ENCODE data around the gene KL. TPM values are rescaled to one million over a fixed set of nuclear protein-coding genes. Genes with fewer than 3 reads are reported as not detected.

Gene KL
- total RNA-seq, 1 experiment from 2014 or later: 0.28 TPM

DNA sequence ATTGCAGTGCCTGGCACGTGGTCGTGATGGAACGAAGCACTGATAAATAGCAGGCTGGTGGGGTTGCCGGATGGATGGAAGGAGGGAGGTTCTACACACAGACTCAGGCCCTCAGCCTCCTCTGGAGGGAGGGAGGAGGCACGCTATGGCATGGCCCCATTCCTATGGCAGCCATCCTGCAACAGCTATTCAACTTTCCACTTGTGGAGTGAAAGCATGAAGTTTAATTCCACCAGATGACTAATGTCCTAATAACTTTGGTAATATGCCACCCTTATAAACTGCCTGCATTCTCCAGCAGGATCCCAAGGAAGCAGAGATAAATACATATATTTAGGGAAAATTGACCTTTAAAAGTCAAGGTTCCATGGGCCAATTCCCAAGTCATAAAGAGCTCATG, 92.4 kb downstream of the KL start:
- Histone ChIP-seq H3K27ac (ENCODE audit: low read length) (no peak overlapping the region), H3K4me3 (ENCODE audit: low read depth in 2 of 2, low read length in 2 of 2) (no peak overlapping the region), H3K9me3 (ENCODE audit: control insufficient read depth, insufficient read depth, low read depth, low read length) (no peaks in the 10 kb centered on the region), H3K36me3 (ENCODE audit: control insufficient read depth, insufficient read depth, low read length) (no peaks in the 10 kb centered on the region), H3K27me3 (ENCODE audit: control insufficient read depth, insufficient read depth, low read length) (no peaks in the 10 kb centered on the region), H3K4me1 (ENCODE audit: control insufficient read depth, insufficient read depth, low read length) (no peaks in the 10 kb centered on the region)
- DNase-seq (ENCODE audit: low read depth, low spot score) (no peak), ATAC-seq (no peak)
- BruUV-seq (replicated peaks): no TSS peak
- CTCF ChIA-PET: no interaction called here
- in situ Hi-C loops (cut with HindIII; ENCODE audit: low pct_unique_long_range_greater_than_20kb, low sequenced_read_pairs): no loop called here
- TF ChIP-seq TCF7L2 (IDR thresholded peaks at IDR 0.05; ENCODE audit: low read depth, low read length) (no peak), POLR2AphosphoS5 (IDR thresholded peaks at IDR 0.05; ENCODE audit: low read depth, low read length) (no peak), SIN3A (IDR thresholded peaks at IDR 0.05; ENCODE audit: borderline replicate concordance, insufficient read depth, low read depth, low read length) (no peak)
- TF ChIP-seq, protein P1, sequence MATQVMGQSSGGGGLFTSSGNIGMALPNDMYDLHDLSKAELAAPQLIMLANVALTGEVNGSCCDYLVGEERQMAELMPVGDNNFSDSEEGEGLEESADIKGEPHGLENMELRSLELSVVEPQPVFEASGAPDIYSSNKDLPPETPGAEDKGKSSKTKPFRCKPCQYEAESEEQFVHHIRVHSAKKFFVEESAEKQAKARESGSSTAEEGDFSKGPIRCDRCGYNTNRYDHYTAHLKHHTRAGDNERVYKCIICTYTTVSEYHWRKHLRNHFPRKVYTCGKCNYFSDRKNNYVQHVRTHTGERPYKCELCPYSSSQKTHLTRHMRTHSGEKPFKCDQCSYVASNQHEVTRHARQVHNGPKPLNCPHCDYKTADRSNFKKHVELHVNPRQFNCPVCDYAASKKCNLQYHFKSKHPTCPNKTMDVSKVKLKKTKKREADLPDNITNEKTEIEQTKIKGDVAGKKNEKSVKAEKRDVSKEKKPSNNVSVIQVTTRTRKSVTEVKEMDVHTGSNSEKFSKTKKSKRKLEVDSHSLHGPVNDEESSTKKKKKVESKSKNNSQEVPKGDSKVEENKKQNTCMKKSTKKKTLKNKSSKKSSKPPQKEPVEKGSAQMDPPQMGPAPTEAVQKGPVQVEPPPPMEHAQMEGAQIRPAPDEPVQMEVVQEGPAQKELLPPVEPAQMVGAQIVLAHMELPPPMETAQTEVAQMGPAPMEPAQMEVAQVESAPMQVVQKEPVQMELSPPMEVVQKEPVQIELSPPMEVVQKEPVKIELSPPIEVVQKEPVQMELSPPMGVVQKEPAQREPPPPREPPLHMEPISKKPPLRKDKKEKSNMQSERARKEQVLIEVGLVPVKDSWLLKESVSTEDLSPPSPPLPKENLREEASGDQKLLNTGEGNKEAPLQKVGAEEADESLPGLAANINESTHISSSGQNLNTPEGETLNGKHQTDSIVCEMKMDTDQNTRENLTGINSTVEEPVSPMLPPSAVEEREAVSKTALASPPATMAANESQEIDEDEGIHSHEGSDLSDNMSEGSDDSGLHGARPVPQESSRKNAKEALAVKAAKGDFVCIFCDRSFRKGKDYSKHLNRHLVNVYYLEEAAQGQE (IDR thresholded peaks at IDR 0.05; ENCODE audit: insufficient read depth in 1 of 2, low read depth in 2 of 2, low read length in 1 of 2): no peak
- TF ChIP-seq, protein P2, sequence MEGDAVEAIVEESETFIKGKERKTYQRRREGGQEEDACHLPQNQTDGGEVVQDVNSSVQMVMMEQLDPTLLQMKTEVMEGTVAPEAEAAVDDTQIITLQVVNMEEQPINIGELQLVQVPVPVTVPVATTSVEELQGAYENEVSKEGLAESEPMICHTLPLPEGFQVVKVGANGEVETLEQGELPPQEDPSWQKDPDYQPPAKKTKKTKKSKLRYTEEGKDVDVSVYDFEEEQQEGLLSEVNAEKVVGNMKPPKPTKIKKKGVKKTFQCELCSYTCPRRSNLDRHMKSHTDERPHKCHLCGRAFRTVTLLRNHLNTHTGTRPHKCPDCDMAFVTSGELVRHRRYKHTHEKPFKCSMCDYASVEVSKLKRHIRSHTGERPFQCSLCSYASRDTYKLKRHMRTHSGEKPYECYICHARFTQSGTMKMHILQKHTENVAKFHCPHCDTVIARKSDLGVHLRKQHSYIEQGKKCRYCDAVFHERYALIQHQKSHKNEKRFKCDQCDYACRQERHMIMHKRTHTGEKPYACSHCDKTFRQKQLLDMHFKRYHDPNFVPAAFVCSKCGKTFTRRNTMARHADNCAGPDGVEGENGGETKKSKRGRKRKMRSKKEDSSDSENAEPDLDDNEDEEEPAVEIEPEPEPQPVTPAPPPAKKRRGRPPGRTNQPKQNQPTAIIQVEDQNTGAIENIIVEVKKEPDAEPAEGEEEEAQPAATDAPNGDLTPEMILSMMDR (IDR thresholded peaks at IDR 0.05): no peak
- intact Hi-C loops (cut with micrococcal nuclease; ENCODE audit: unreplicated experiment): no loop called here
- POLR2A ChIA-PET: no interaction called here

DNA sequence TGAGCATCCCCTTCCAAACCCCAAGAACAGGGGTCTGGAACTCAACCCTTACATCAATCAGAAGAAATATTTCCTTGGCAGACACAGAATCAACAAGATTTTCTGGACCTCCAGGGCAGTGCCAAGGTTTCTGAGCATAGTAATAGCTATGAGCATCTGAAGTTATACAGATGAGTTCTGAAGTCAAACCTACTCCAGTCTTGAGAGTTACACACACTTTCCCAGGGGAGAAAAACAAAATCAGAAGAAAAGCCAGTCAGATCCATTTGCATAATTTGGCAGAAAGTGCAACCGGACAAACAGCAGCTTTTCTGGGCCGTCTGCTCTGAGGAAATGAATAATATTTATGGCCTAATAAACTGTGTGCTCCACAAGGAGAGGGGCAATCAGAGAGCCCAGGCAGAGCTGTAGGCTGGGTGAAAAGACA, 93.1 kb downstream of the KL start:
- intact Hi-C loops (cut with micrococcal nuclease; ENCODE audit: unreplicated experiment): no loop called here
- no peaks in the 10 kb centered on the region for H3K4me1 ChIP-seq (ENCODE audit: control insufficient read depth, insufficient read depth, low read length)
- no TSS peak for BruUV-seq (replicated peaks)
- DNase-seq (ENCODE audit: low read depth, low spot score) (no peak), ATAC-seq (no peak)
- H3K27ac ChIP-seq (ENCODE audit: low read length): no peak overlapping the region
- in situ Hi-C loops (cut with HindIII; ENCODE audit: low pct_unique_long_range_greater_than_20kb, low sequenced_read_pairs): no loop called here
- CTCF ChIA-PET: no interaction called here
- no peak for TF ChIP-seq POLR2AphosphoS5 (IDR thresholded peaks at IDR 0.05; ENCODE audit: low read depth, low read length)
- no peak for TF ChIP-seq SIN3A (IDR thresholded peaks at IDR 0.05; ENCODE audit: borderline replicate concordance, insufficient read depth, low read depth, low read length)
- TF ChIP-seq, protein P2 (IDR thresholded peaks at IDR 0.05): no peak
- no peak for TF ChIP-seq TCF7L2 (IDR thresholded peaks at IDR 0.05; ENCODE audit: low read depth, low read length)
- TF ChIP-seq, protein P1 (IDR thresholded peaks at IDR 0.05; ENCODE audit: insufficient read depth in 1 of 2, low read depth in 2 of 2, low read length in 1 of 2): no peak
- no peaks in the 10 kb centered on the region for H3K36me3 ChIP-seq (ENCODE audit: control insufficient read depth, insufficient read depth, low read length)
- POLR2A ChIA-PET: no interaction called here
- H3K9me3 ChIP-seq (ENCODE audit: control insufficient read depth, insufficient read depth, low read depth, low read length): no peaks in the 10 kb centered on the region
- no peak overlapping the region for H3K4me3 ChIP-seq (ENCODE audit: low read depth in 2 of 2, low read length in 2 of 2)
- no peaks in the 10 kb centered on the region for H3K27me3 ChIP-seq (ENCODE audit: control insufficient read depth, insufficient read depth, low read length)

All from Panc1 (cell line).